SU-DHL-6 (cell line): ENCODE data around the gene ZC3H14.

Experiments used
- H2AFZ ChIP-seq: fragments of 200-600 bp; sonication (generic); 2 replicates; pipeline ENCODE4 v1.6.1; 2014; ENCODE audit warnings: low read depth, mild to moderate bottlenecking, moderate library complexity, mixed read lengths, antibody characterized with exemption, low read length; ENCODE audit not compliant: severe bottlenecking
- H3F3A ChIP-seq: fragments of 200-600 bp; shearing (Covaris generic); 2 replicates; pipeline ENCODE4 v1.6.0; 2016; ENCODE audit warnings: antibody characterized with exemption, mild to moderate bottlenecking; ENCODE audit not compliant: insufficient read depth
- H3K27ac ChIP-seq: fragments of 200-600 bp; sonication (generic); 2 replicates; pipeline ENCODE4 v1.5.1; 2016; ENCODE audit warnings: low read depth, mild to moderate bottlenecking, low read length, moderate library complexity, mixed read lengths
- H3K27me3 ChIP-seq: fragments of 200-600 bp; sonication (generic), shearing (Covaris generic); 2 replicates; pipeline ENCODE4 v1.6.0; 2014; ENCODE audit warnings: mild to moderate bottlenecking, low read length
- H3K36me3 ChIP-seq: fragments of 200-600 bp; sonication (generic); 2 replicates; pipeline ENCODE4 v1.6.1; 2014; ENCODE audit warnings: mild to moderate bottlenecking, low read length, mixed read lengths
- H3K4me2 ChIP-seq: fragments of 300-600, 200-600 bp; shearing (Covaris generic), sonication (generic); 2 replicates; pipeline ENCODE4 v1.6.0; 2014; ENCODE audit warnings: low read length, low read depth, mild to moderate bottlenecking; ENCODE audit not compliant: poor library complexity, severe bottlenecking
- H3K4me3 ChIP-seq: fragments of 200-600 bp; sonication (generic); 2 replicates; pipeline ENCODE4 v1.5.1; 2014; ENCODE audit warnings: antibody characterized with exemption, low read length, mild to moderate bottlenecking, mixed read lengths; ENCODE audit not compliant: insufficient read depth, poor library complexity, severe bottlenecking
- H3K79me2 ChIP-seq: fragments of 200-600 bp; sonication (generic); 2 replicates; pipeline ENCODE4 v1.6.1; 2014; ENCODE audit warnings: mild to moderate bottlenecking, low read length, moderate library complexity; ENCODE audit not compliant: insufficient read depth
- H3K9ac ChIP-seq: fragments of 200-600 bp; sonication (generic); 2 replicates; pipeline ENCODE4 v1.7.0; 2014; ENCODE audit warnings: mild to moderate bottlenecking, low read length
- H3K9me2 ChIP-seq: fragments of 200-600 bp; sonication (generic); replicated peaks from 2 replicates; pipeline ENCODE4 v1.6.1; 2014; ENCODE audit warnings: low read length; ENCODE audit not compliant: insufficient read depth
- H3K9me3 ChIP-seq: fragments of 200-600 bp; sonication (generic); 2 replicates; pipeline ENCODE4 v1.6.1; 2014; ENCODE audit warnings: low read length, mixed read lengths; ENCODE audit not compliant: insufficient read depth
- H4K20me1 ChIP-seq: fragments of 200-600 bp; sonication (generic); 2 replicates; pipeline ENCODE4 v1.6.1; 2014; ENCODE audit warnings: low read depth, mild to moderate bottlenecking, antibody characterized with exemption, low read length, moderate library complexity, mixed read lengths
- CTCF ChIP-seq: fragments of 200-600 bp; sonication (generic); IDR thresholded peaks from one replicate; pipeline ENCODE4 v1.5.1; 2017; ENCODE audit warnings: antibody characterized with exemption, mild to moderate bottlenecking, low read length, moderate library complexity; ENCODE audit not compliant: insufficient read depth, poor library complexity, severe bottlenecking
- EZH2phosphoT487 ChIP-seq: fragments of 200-600 bp; sonication (generic), shearing (Covaris generic); conservative IDR thresholded peaks from 2 replicates; pipeline ENCODE4 v1.6.1; 2018; ENCODE audit warnings: mild to moderate bottlenecking, antibody characterized with exemption, low read length, moderate library complexity, mixed read lengths

ZC3H14 gene

DNA sequence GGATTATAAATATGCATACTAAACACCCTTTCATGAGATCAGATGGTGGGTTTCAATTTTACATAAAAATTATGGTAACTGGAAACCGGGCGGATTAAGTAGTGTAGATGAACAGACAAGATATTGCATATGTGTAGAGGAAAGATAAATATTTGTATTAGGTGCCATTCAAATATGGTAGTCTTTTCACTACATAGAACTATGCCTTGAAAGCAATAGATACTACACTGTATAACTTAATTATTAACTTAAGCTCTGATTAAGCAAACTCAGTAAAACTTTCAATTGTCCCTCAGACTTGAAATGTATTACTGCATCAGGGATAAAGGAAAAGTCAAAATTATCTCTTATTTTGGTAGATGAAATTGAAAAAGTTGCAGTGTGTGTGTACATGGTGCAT lies 10.0 kb upstream of the ZC3H14 start:
- Histone ChIP-seq H3K27me3 (no peaks in the 10 kb centered on the region), H3F3A (no peaks in the 10 kb centered on the region), H3K4me3 (no peak overlapping the region), H4K20me1 (no peaks in the 10 kb centered on the region), H3K4me2 (no peak overlapping the region), H2AFZ (no peak overlapping the region), H3K79me2 (no peaks in the 10 kb centered on the region), H3K9me2 (no peaks in the 10 kb centered on the region), H3K36me3 (no peaks in the 10 kb centered on the region), H3K9me3 (no peaks in the 10 kb centered on the region), H3K27ac (no peak overlapping the region), H3K9ac (no peak overlapping the region)
- TF ChIP-seq EZH2phosphoT487: no peak

DNA sequence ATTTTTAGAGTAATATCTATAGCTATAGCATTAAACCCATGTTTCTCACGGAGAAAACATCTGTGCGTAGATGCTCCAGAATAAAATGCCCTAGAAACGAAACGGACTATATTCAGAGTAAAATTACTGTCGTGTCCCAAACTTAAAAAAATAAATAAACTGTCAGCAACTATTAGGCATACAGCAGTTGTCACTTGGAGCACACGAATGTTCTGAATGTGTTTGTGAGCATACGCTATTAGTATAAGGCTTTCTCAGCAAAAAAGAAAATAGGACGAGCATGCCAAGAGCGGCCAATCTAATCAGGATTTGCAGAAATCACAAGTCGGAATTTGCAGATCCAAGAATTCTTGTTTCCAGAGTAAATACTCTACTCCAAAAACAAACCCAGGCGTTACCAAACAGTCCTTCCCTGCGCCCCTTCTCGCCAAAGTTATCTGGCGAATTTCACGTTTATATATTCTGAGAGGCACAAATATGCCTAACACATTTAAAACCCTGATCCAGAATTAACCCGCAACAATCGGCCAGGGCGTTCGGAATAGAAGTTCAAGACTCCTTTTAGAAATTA lies 8.9 kb upstream of the ZC3H14 start:
- no peak overlapping the region for H2AFZ ChIP-seq
- H3K9me3 ChIP-seq: no peaks in the 10 kb centered on the region
- no peaks in the 10 kb centered on the region for H3K36me3 ChIP-seq
- H3K27me3 ChIP-seq: no peaks in the 10 kb centered on the region
- H4K20me1 ChIP-seq: no peaks in the 10 kb centered on the region
- H3F3A ChIP-seq: no peaks in the 10 kb centered on the region
- H3K27ac ChIP-seq: no peak overlapping the region
- TF ChIP-seq EZH2phosphoT487 (no peak), CTCF (no peak)
- no peaks in the 10 kb centered on the region for H3K79me2 ChIP-seq
- H3K9me2 ChIP-seq: no peaks in the 10 kb centered on the region
- peak overlapping the region; percentile 66 for H3K4me3 ChIP-seq
- peak overlapping the region; percentile 75 for H3K4me2 ChIP-seq
- H3K9ac ChIP-seq: peak overlapping the region; percentile 45; the same call in 1 of the 2 replicates

DNA sequence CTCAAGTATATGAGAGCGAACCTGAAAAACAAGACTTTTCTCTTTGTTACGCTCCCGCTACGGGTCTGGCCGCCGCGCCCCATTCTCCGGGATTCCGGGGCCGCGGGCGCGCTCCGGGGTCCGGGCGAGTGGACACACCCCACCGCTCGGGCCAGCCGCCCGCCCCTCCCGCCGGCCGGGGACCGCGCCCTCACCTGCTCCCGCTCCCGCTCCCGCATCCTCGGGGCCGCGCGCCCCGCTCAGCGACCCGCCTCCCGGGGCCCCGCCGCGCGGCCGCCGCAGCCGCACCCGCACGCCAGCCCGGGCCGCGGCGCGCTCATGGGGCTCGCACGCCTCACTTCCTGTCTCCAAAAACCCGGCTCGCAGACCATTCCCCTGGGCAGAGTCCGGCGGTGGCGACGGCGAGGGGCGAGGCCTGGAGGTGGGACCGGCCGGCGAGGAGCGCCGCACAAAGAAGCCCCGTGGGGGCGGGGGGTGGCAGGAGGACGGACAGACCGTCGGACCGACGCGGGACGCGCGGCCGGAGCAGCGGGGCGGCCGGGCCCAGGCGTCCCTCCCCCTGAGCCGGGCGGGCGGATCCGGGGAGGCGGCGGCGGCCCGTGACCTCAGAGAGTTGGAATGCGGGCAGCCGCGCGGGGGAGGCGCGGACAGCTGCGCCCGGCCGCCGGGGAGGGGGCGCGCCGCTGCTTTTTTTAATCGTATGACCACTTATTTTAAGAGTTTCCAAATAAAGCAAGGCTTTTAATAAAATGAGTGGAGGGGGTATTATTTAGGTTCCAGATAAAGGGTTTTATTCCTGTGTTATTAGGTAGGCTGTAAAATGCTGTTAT lies 8.2 kb upstream of the ZC3H14 start, which contains the start of gene PTPN21:
TSS of gene PTPN21 (minus strand) at position 551 of the 830 bp plus-strand sequence. CDS start 4,590 bp downstream, outside the sequence.
- Histone ChIP-seq H3K9ac (peak within 1 kb of the TSS; percentile 45; the same call in 1 of the 2 replicates), H2AFZ (peak within 1 kb of the TSS; percentile 84), H3K36me3 (no peaks in the 10 kb centered on the region), H3K79me2 (no peaks in the 10 kb centered on the region), H3K27me3 (no peaks in the 10 kb centered on the region), H3K9me2 (no peaks in the 10 kb centered on the region), H3K9me3 (no peaks in the 10 kb centered on the region), H3K4me2 (peak within 1 kb of the TSS; percentile 75), H3K4me3 (peak within 1 kb of the TSS; percentile 66), H3F3A (no peaks in the 10 kb centered on the region), H4K20me1 (no peaks in the 10 kb centered on the region), H3K27ac (no peak within 1 kb of the TSS)
- TF ChIP-seq EZH2phosphoT487 (no peak), CTCF (no peak)

DNA sequence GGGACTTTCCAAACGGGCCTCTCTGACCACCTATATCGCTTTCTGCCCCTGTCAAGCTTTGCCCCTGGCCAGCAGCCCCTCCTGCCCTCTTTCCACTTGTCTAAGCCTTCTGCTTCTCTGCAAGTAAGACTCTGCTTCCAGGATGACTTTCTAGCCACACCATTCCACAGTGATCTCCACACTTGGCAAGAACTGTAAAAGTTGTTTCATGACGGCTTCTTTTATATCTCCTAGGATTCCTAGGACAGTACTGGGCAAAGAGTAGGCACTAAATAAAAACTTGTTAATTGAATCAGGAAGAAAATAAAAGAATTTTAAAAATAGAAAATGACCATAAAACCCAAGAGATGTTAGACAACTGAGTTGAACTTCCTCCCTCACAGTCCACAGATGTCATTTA lies 6.3 kb upstream of the ZC3H14 start:
- no peaks in the 10 kb centered on the region for H4K20me1 ChIP-seq
- H3K4me2 ChIP-seq: no peak overlapping the region
- H3K36me3 ChIP-seq: no peaks in the 10 kb centered on the region
- no peaks in the 10 kb centered on the region for H3K9me2 ChIP-seq
- H3K9me3 ChIP-seq: no peaks in the 10 kb centered on the region
- H3K4me3 ChIP-seq: no peak overlapping the region
- TF ChIP-seq EZH2phosphoT487: no peak
- TF ChIP-seq CTCF: no peak
- H3K9ac ChIP-seq: no peak overlapping the region
- H3K27ac ChIP-seq: no peak overlapping the region
- no peaks in the 10 kb centered on the region for H3K79me2 ChIP-seq
- no peaks in the 10 kb centered on the region for H3K27me3 ChIP-seq
- H3F3A ChIP-seq: no peaks in the 10 kb centered on the region
- no peak overlapping the region for H2AFZ ChIP-seq
